Measurements from ENCODE around the gene NAV2.
"Not testable (repeated sequence)": the region's sequence is repeated elsewhere in the genome, so short reads cannot be mapped to it uniquely, and the experiment has no call there.

The NAV2 gene

GRCh38 chr11:19910931-19911330 is 198.3 kb downstream of the NAV2 start:
- FAIRE-seq: no peak

GRCh38 chr11:19912115-19912957 is 199.7 kb downstream of the NAV2 start:
- no peak for FAIRE-seq

- no peak for FAIRE-seq
These were observed 200.6 kb downstream of the NAV2 start for GRCh38 chr11:19912958-19913892.

DNA sequence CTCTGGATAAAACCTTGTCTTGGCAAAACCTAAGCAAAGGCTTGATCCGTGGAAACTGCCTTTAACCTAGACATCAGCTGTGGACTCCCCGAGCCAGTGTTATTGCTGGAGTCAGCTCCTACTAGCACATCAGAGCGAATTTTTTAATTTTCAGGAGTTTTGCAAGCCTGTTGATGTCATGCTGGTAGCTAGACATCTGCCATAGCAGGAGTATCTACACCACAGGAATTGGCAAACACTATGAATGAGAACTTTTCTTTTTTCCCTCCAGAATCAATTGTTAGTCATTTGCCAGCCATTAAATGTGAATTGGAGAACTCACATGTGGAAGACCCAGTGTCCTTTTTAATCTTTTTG is 201.2 kb downstream of the NAV2 start:
- FAIRE-seq: no peak

GRCh38 chr11:19915808-19916207 is 203.2 kb downstream of the NAV2 start:
- FAIRE-seq: no peak

GRCh38 chr11:19917069-19917468 is 204.4 kb downstream of the NAV2 start:
- no peak for FAIRE-seq

DNA sequence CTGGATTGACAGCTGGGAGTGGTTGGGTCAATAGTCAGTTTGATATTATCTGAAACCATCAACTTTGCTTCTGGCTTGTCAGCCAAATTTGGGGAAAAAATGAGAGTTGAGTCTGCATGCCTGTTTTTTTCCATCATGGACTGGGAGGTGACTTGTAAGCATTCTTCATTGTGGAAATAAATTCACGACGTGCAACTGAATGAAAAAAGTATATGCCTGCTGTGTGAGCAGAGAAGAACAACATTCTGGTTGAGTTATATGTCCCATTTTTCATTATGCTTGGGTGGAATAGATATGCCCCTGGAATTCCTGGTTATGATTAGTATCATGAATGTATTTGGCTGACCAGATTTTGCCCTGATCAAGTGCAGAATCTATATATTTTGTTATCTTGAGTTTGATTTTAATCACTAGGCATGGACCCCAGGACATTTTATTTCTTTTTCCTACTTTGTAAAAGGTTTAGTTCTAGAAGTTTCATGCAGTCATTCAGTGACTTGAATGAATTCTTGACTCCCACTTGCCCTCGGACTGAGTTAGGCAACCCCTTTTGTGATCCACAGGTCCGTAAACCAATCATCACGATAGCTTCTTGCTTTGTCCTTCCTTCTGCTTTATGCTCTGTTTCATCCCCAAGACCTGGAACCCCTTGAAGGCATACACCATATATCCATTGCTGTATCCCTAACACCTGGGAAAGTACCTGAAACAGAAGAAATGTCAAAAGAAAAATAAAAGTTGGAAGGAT is 205.8 kb downstream of the NAV2 start:
- FAIRE-seq: no peak

GRCh38 chr11:19919050-19919561 is 206.5 kb downstream of the NAV2 start:
- FAIRE-seq: no peak

GRCh38 chr11:19920982-19921381 is 208.3 kb downstream of the NAV2 start:
- no peak for FAIRE-seq

GRCh38 chr11:19921976-19922688 is 209.5 kb downstream of the NAV2 start:
- no peak for FAIRE-seq

DNA sequence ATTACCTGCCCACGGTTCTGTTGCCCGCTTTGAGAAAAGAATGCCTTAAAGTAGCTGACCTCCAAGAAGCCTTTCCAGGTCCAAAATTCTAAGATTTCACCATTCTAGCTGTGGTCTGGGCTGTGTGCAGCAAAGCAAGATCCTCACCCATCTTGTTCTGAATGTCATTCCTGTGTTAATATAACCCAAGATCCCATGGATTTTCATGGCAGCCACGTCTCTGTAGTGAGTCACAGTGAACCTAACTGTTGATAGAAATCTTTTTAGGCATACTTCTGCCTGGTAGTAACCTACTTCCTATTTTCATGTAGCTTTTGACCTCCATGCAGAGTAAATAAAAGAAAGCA is 210.0 kb downstream of the NAV2 start:
- FAIRE-seq: no peak

DNA sequence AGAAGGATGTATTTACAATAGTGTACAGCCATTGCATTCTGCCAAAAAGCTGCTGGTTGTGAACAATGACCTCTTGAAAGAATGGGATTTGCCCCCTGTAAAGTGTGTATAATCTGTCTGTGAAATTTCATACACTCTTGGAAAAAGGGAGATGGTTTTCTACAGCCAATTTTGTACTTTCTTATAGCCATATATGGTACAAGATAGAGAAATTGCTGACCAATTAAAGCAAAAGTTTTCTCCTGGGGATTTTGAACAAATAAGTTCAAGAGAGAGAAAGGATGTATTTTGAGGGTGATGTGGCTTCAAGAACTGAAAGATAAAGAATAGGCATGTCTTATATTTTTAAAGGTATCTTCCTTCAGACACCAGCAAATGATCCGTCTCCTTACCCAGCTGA is 211.0 kb downstream of the NAV2 start:
- no peak for FAIRE-seq

GRCh38 chr11:19924311-19924710 is 211.7 kb downstream of the NAV2 start:
- no peak for FAIRE-seq

DNA sequence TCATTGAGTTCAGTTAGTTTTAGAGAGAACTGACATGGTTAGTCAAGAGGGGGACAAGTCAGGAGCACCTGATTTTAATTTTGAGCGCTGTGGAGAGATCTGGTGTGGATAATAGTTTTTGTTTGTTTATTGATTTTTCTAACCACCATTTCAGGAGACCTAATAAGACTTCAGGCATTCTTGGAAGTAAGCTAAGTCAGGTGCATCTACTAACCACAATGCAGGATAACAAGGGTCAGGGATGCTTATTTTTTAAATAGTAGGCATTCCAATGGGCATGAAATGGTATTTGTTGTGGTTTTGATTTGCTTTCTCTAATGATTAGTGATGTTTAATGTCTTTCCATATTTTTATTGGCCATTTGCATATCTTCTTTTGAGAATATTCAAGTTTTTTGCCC is 212.1 kb downstream of the NAV2 start:
- FAIRE-seq: no peak

DNA sequence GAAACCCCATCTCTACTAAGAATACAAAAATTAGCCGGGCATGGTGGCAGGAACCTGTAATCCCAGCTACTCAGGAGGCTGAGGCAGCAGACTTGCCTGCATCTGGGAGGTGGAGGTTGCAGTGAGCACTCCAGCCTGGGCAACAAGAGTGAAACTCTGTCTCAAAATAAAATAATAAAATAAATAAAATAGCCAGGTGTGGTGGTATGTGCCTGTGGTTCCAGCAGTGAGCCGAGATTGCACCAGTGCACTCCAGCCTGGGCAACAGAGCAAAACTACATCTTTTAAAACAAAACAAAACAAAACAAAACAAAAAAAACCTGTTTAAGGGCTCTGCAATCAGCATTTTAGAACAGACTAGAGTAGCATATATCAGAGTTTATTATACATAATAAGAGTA is 214.8 kb downstream of the NAV2 start:
- not testable (repeated sequence) for FAIRE-seq

DNA sequence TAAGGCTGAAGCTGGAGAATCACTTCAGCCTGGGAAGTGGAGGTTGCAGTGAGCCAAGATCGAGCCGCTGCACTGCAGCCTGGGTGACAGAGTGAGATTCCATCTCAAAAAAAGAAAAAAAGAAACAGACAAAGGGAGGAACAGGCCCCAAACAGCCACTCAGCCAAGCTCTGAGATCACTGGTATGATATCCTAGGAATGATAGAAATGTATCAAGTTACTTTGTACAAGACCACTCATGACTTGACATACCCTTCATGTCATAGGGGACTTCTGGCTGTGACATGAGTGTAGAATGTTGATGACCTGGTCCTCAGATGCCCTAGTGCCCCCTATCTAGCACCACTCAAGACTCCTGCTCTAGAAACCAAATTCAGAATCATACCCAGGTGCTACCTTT is 216.5 kb downstream of the NAV2 start:
- FAIRE-seq: no peak

DNA sequence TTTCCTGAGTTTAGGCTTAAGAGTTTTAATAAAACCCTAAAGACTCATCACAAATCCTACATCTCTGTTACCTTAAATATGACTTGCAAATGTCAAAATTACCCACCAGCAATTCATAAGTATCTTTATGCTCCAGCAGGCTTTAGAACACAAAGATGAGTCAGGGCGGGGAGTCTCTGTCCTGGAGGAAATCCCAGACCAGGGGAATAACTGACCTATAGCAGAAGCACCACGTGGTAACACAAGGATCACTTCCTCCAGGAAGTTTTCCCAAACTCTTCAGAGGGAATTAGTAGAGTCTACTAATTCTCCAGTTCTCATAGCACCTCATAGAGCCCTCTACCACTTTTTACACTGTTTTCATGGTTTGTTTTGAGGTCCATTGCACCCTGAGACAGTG is 217.0 kb downstream of the NAV2 start:
- FAIRE-seq: no peak

DNA sequence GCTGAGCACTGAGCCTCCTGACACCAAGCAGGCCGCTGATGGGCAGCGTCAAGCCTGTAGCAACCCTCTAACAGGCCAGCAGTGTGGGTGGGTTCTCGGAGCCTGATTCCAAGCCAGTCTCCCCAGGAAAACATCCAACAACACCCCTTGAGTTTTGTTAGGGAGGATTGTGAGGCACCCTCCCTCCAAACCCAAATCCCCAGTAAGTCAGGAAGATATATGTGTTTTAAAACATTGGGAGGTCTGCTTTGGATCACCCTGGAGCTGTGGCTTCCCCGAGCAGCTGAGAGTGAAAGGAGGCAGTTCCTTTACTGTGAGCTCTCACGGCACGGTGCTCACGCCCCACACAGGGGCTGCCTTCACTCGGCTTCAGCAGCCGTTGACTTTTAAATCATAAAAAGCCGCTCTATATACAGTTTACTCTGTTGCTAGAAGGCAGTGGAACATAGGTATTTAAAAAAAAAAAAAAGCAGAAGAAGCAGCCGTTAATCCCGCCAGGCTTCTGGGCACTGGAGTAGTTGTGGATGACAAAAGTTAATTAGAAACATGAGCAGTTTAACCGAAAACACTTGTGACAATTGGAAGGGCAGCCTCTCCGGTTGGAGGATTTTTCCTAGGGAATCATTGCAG is 218.6 kb downstream of the NAV2 start:
- no peak for FAIRE-seq

GRCh38 chr11:19931771-19932369 is 219.2 kb downstream of the NAV2 start:
- no peak for FAIRE-seq

DNA sequence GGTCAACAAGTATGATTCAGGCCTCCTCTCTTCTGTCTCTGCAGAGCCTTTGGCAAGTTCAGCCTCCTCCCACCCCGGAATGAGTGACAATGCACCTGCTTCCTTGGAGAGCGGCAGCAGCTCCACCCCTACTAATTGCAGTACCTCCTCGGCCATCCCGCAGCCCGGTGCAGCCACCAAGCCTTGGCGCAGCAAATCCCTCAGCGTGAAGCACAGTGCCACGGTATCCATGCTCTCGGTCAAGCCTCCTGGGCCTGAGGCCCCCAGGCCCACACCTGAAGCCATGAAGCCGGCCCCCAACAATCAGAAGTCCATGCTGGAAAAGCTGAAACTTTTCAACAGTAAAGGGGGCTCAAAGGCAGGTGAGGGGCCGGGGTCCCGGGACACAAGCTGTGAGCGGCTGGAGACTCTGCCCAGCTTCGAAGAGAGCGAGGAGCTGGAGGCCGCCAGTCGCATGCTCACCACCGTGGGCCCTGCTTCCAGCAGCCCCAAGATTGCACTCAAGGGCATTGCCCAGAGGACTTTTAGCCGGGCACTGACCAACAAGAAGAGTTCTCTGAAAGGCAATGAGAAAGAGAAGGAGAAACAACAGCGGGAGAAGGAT is 220.6 kb downstream of the NAV2 start:
- FAIRE-seq: no peak
